ENCODE results near the gene ESCO1.

ESCO1 gene

GRCh38 chr18:21507913-21508701 is 92.4 kb downstream of the ESCO1 start:
- Mint-ChIP-seq H3K36me3 (ENCODE audit: low read depth) (peaks cover 34% of the 10 kb centered on the region), H3K4me3 (no peak overlapping the region), H3K27me3 (ENCODE audit: low read depth) (no peaks in the 10 kb centered on the region), H3K9me3 (no peaks in the 10 kb centered on the region), H3K27ac (no peak overlapping the region), H3K4me1 (no peaks in the 10 kb centered on the region)
- TF ChIP-seq CTCF (IDR thresholded peaks at IDR 0.05; ENCODE audit: unreplicated experiment in 3 of 3) = no peak

DNA sequence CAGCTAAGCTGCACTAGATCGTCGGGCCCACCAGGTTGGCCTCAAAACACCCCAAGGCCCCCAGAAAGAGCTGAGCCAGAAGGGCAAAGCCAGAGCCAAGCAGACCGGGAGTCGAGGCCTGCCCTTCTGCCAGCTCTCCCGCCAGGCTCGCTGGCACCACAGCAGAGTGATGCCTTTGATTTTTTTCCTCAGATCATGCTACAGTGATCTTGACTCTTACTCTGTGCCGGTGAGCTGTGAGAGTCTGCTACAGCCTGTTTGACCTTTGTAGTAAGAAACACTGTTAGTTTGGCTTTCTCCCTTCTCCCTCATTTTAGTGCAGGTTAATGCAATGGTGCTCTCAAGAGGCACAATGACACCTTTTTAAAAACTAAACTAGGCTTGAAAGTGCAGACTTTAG is 97.8 kb downstream of the ESCO1 start:
- Mint-ChIP-seq H3K36me3 (ENCODE audit: low read depth) (peaks cover 4% of the 10 kb centered on the region), H3K27ac (no peak overlapping the region), H3K27me3 (ENCODE audit: low read depth) (peaks cover 5% of the 10 kb centered on the region), H3K4me3 (no peak overlapping the region), H3K4me1 (no peaks in the 10 kb centered on the region), H3K9me3 (no peaks in the 10 kb centered on the region)
- TF ChIP-seq CTCF (IDR thresholded peaks at IDR 0.05; ENCODE audit: unreplicated experiment in 3 of 3) = no peak

DNA sequence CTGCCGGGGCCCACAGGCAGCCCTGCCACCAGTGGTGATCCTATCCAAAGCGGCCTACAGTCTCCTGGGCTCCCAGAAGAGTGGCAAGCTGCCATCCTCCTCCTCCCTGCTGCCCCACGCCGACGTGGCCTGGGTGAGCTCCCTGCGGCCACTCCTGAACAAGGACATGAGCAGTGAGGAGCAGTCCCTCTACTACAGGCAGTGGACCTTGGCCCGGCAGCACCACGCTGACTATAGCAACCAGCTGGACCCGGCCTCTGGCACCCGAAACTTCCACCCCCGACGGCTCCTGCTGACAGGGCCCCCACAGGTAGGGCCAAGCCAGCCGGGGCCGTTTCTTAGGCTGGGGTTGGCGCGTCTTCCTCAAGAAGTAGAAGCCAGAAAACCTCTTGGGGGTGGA is 100.5 kb downstream of the ESCO1 start:
- Mint-ChIP-seq H3K4me3 (no peak overlapping the region), H3K36me3 (ENCODE audit: low read depth) (peaks cover 4% of the 10 kb centered on the region), H3K27me3 (ENCODE audit: low read depth) (peaks cover 8% of the 10 kb centered on the region), H3K9me3 (no peaks in the 10 kb centered on the region), H3K27ac (no peak overlapping the region), H3K4me1 (no peaks in the 10 kb centered on the region)
- no peak for TF ChIP-seq CTCF (IDR thresholded peaks at IDR 0.05; ENCODE audit: unreplicated experiment in 3 of 3)

DNA sequence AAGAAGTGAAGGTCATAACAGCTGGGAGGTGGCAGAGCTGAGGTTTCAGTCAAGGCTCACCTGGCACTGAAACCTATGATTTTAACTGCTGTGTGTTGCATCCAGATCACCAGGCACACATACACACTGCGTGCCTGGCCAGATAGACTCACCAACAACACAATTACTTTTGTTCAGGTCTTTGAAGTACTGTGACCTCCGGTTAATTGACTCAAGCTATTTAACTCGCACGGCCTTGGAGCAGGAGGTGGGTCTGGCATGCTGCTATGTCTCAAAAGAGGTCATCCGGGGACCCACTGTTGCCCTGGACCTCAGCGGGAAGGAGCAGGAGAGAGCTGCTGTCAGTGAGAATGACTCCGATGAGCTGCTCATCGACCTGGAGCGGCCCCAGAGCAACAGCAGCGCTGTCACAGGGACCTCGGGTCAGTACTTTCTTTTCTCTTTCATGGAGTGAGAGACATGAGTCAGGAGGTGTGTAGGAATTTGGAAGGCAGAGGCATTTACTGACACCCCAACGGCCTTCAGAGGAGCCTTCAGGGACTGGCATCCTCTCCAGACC is 104.1 kb downstream of the ESCO1 start:
- peaks cover 6% of the 10 kb centered on the region for H3K36me3 Mint-ChIP-seq (ENCODE audit: low read depth)
- H3K4me3 Mint-ChIP-seq = no peak overlapping the region
- H3K9me3 Mint-ChIP-seq = no peaks in the 10 kb centered on the region
- peaks cover 8% of the 10 kb centered on the region for H3K27me3 Mint-ChIP-seq (ENCODE audit: low read depth)
- H3K4me1 Mint-ChIP-seq = no peaks in the 10 kb centered on the region
- TF ChIP-seq CTCF (IDR thresholded peaks at IDR 0.05; ENCODE audit: unreplicated experiment in 3 of 3) = no peak
- H3K27ac Mint-ChIP-seq = no peak overlapping the region

- Mint-ChIP-seq H3K4me3 (no peak overlapping the region), H3K36me3 (ENCODE audit: low read depth) (peaks cover 3% of the 10 kb centered on the region), H3K4me1 (peaks cover 12% of the 10 kb centered on the region), H3K27me3 (ENCODE audit: low read depth) (no peaks in the 10 kb centered on the region), H3K9me3 (no peaks in the 10 kb centered on the region), H3K27ac (peak overlapping the region in 1 of 3 experiments; percentile 66)
- TF ChIP-seq CTCF (IDR thresholded peaks at IDR 0.05; ENCODE audit: unreplicated experiment in 3 of 3) = no peak
These were observed 109.8 kb downstream of the ESCO1 start for GRCh38 chr18:21490748-21491147.
